ENCODE measurements around the gene GPC1. TPM values are rescaled to one million over a fixed set of nuclear protein-coding genes. Genes with fewer than 3 reads are reported as not detected.

GPC1 gene
- total RNA-seq, 4 donors from 2014 or later: 0.88 to 62.2 (median 43.4) TPM

DNA sequence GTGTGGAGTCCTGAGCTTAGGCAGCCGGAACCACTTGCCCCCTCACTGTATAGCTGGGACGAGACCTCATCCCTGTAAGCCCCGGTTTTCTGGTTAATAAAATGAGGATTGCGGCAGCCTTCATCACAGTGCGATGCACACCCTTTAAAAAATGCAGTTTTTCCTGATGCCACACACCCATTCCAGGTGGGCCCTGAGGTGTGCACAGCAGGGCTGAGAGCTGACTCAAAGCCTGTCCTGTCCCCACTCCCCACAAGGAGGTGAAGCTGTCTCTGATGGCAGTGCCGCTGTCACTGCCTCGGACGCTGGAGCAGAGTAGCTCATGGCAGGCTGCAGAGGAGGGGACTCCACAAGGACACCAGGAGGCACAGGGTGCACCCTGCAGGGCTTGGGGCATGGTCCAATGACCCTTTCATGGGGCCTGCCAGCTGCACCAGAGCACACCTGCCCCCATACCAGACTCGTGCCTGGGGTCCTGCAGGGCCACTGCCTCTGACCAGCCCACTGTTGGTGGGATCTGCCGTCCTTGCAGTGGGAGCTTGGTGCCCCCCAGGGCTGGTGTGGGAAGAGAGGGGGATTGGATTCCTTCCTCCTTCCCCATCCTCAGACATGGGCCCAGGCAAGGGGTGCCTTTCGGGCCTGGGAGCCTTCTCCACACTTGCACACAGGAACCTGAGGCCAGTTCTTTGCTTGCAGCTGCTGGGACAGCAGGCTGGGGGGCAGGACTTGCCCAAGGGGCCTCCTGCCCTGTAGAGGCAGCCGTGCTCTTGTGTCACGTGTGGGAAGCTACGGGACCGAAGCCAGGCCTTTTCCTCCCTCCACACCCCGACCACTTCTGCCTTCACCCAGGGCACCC lies 22.8 kb downstream of the GPC1 start:
- DNase-seq: no peak
- no peaks in the 10 kb centered on the region for H3K9me3 ChIP-seq
- no peak overlapping the region for H3K4me3 ChIP-seq
- H3K27me3 ChIP-seq: no peaks in the 10 kb centered on the region
- no peak overlapping the region for H3K27ac ChIP-seq
- H3K36me3 ChIP-seq: no peaks in the 10 kb centered on the region
- TF ChIP-seq CTCF (IDR thresholded peaks at IDR 0.05) (no peak), POLR2A (IDR thresholded peaks at IDR 0.05) (no peak)
- intact Hi-C loops (cut with DNase I; ENCODE audit: low total_unique reads): no loop called here
- peaks cover 0 to 22% of the 10 kb centered on the region in 2 donors for H3K4me1 ChIP-seq

GRCh38 chr2:240458900-240459391 lies 23.5 kb downstream of the GPC1 start:
- Histone ChIP-seq H3K4me3 (no peak overlapping the region), H3K4me1 (peaks cover 0 to 17% of the 10 kb centered on the region in 2 donors), H3K9me3 (no peaks in the 10 kb centered on the region), H3K27me3 (no peaks in the 10 kb centered on the region), H3K36me3 (no peaks in the 10 kb centered on the region), H3K27ac (no peak overlapping the region)
- TF ChIP-seq POLR2A (IDR thresholded peaks at IDR 0.05) (no peak), CTCF (IDR thresholded peaks at IDR 0.05) (no peak)
- no peak for DNase-seq
- intact Hi-C loops (cut with DNase I; ENCODE audit: low total_unique reads): no loop called here

- Histone ChIP-seq H3K4me3 (no peak overlapping the region), H3K9me3 (no peaks in the 10 kb centered on the region), H3K27ac (no peak overlapping the region), H3K36me3 (no peaks in the 10 kb centered on the region), H3K27me3 (no peaks in the 10 kb centered on the region), H3K4me1 (peaks cover 0 to 14% of the 10 kb centered on the region in 2 donors)
- no peak for TF ChIP-seq CTCF (IDR thresholded peaks at IDR 0.05)
- TF ChIP-seq POLR2A (IDR thresholded peaks at IDR 0.05): no peak
- intact Hi-C loops (cut with DNase I; ENCODE audit: low total_unique reads): no loop called here
- DNase-seq: peak; percentile 11 to 13
Measured at GRCh38 chr2:240459401-240460252, 24.2 kb downstream of the GPC1 start.

DNA sequence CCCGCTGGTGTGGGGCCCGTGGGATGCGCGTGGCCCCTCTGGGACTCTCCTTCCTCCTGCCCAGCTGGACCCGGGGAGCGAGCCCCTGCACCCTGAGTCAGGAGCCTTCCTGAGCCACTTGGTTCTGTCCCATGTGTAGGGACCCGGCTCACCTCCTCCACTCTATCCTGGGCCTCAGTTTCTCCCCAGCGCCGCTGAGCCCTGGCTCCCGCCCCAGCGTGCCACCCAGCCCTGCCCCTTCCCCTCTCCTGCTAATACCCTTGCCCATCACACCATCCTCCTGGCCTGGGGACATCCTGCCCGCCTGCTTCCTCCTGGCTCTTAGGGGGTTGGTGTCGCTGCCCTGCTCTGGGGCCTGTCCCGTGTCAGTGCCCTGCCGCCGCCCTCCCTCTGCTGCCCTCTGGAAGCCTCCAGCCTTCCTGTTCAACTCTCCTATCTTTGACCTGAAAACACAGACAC lies 24.8 kb downstream of the GPC1 start:
- intact Hi-C loops (cut with DNase I; ENCODE audit: low total_unique reads): no loop called here
- H3K27me3 ChIP-seq: no peaks in the 10 kb centered on the region
- TF ChIP-seq POLR2A (IDR thresholded peaks at IDR 0.05) (no peak), CTCF (IDR thresholded peaks at IDR 0.05) (no peak)
- H3K9me3 ChIP-seq: no peaks in the 10 kb centered on the region
- no peak overlapping the region for H3K27ac ChIP-seq
- peaks cover 0 to 10% of the 10 kb centered on the region in 2 donors for H3K4me1 ChIP-seq
- peak in 1 of 2 donors; percentile 15 for DNase-seq
- H3K4me3 ChIP-seq: no peak overlapping the region
- no peaks in the 10 kb centered on the region for H3K36me3 ChIP-seq

Data from uterus (tissue), 4 donors.